Dorsolateral prefrontal cortex (tissue), 118 donors: ENCODE data around the gene OR2H2. TPM values are rescaled to one million over a fixed set of nuclear protein-coding genes. Genes with fewer than 3 reads are reported as not detected.

Source experiments
- total RNA-seq, 120 experiments: library from RNA; stranded (reverse); gene quantifications; one replicate each; pipeline versions ENCODE4 v1.2.3 to v1.2.4, GENCODE V29; 2022

The OR2H2 gene
- total RNA-seq, 120 experiments from 2014 or later = not detected

Other genes starting within 250 kb of the OR2H2 start
- gene OR5V1, start 216.3 kb upstream of the OR2H2 start, total RNA-seq = not detected
- gene OR12D3, start 209.8 kb upstream of the OR2H2 start, total RNA-seq = not detected
- gene OR12D2, start 189.5 kb upstream of the OR2H2 start, total RNA-seq = not detected
- under 1 TPM in 1 of 120 experiments, not detected in 119; 0.36 TPM for gene OR12D1, start 170.2 kb upstream of the OR2H2 start, total RNA-seq
- gene OR10C1, start 145.8 kb upstream of the OR2H2 start, total RNA-seq = not detected
- gene OR11A1, start 128.1 kb upstream of the OR2H2 start, total RNA-seq = not detected
- not detected for gene OR2H1, start 128.0 kb upstream of the OR2H2 start, total RNA-seq
- not detected for gene MAS1L, start 97.2 kb upstream of the OR2H2 start, total RNA-seq
- gene UBD, start 25.4 kb upstream of the OR2H2 start, total RNA-seq = 1 to 10 TPM in 2 of 120 experiments, under 1 TPM in 10, not detected in 108; 0.44 to 2.6 (median 0.61) TPM
- 100 to 1,000 TPM; 180 to 458 (median 348) TPM for gene GABBR1, start 48.1 kb downstream of the OR2H2 start, total RNA-seq
- 100 to 1,000 TPM in 93 of 120 experiments, 10 to 100 TPM in 27; 23.2 to 788 (median 170) TPM for gene MOG, start 72.0 kb downstream of the OR2H2 start, total RNA-seq
- under 1 TPM in 16 of 120 experiments, not detected in 104; 0.24 to 0.82 (median 0.47) TPM for gene ZFP57, start 96.0 kb downstream of the OR2H2 start, total RNA-seq
- 10 to 100 TPM in 118 of 120 experiments, 1 to 10 TPM in 2; 9.3 to 64.7 (median 26.2) TPM for gene HLA-F, start 138.3 kb downstream of the OR2H2 start, total RNA-seq
- 1 to 10 TPM in 3 of 120 experiments, under 1 TPM in 9, not detected in 108; 0.44 to 1.6 (median 0.55) TPM for gene HLA-G, start 242.7 kb downstream of the OR2H2 start, total RNA-seq